C1 segment of cervical spinal cord (tissue), 14 donors: Measurements from ENCODE around the gene NR2F1.
"Not testable (repeated sequence)": the region's sequence is repeated elsewhere in the genome, so short reads cannot be mapped to it uniquely, and the experiment has no call there.

Source experiments
- DNase-seq, 14 donors: peaks; one replicate each; lab custom pipeline; 2025; lab: John Stamatoyannopoulos, UW

The NR2F1 gene

GRCh38 chr5:93582677-93583438, at the start of gene NR2F1:
TSS of gene NR2F1 (plus strand) at chr5:93583222. CDS start at chr5:93585024, 1,802 bp downstream.
- DNase-seq: peak in 10 of 14 donors; percentile 42 to 99 (median 68)

GRCh38 chr5:93545872-93546271, 37.1 kb upstream of the NR2F1 start:
- no peak for DNase-seq

- not testable (repeated sequence) for DNase-seq
Observed at GRCh38 chr5:93549594-93549993, 33.4 kb upstream of the NR2F1 start.

- DNase-seq: no peak
Observed at GRCh38 chr5:93557021-93557604, 25.9 kb upstream of the NR2F1 start.

GRCh38 chr5:93566091-93566490, 16.9 kb upstream of the NR2F1 start:
- DNase-seq: no peak

GRCh38 chr5:93567424-93567823, 15.6 kb upstream of the NR2F1 start:
- no peak for DNase-seq

DNA sequence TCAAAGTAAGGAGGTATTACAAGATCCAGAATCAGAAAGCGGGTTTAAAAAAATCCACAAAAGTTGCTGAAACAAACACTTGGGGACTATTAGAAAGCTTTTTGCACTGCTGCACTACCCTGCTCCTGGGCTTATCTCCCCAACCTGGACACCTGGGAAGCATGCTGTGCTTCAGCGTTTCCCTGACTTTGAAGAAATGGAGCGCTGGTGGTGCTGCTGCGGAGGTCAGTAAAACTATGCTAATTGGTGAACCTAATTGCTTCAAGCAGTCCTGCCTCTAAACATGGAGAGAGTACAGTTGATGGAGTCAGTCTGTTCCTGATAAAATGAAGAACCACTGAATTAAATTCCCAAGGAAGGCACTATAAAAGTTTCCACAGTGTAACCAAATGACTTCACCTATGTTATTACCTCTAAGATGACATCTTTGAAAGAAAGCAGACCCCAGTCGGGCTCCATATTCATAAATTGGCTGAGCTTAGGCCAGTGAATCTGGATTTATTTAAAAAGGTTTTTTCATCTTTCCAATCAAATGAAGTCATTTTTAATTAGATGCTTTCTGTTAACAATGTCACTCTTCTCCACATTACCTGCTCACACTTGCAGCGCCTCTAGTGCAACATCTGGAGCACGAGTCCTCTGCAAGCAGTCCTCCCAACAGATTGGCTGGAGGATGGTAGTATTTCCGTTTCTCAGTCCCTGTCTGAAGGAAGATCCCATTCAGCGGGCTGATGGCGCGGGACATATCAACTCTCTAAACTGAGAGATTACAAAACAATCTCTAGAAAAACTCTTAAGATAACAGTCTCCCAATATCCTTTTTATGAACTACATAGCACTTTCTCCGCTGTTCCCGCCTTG, 13.5 kb upstream of the NR2F1 start:
- peak in 1 of 14 donors; percentile 5 for DNase-seq

DNA sequence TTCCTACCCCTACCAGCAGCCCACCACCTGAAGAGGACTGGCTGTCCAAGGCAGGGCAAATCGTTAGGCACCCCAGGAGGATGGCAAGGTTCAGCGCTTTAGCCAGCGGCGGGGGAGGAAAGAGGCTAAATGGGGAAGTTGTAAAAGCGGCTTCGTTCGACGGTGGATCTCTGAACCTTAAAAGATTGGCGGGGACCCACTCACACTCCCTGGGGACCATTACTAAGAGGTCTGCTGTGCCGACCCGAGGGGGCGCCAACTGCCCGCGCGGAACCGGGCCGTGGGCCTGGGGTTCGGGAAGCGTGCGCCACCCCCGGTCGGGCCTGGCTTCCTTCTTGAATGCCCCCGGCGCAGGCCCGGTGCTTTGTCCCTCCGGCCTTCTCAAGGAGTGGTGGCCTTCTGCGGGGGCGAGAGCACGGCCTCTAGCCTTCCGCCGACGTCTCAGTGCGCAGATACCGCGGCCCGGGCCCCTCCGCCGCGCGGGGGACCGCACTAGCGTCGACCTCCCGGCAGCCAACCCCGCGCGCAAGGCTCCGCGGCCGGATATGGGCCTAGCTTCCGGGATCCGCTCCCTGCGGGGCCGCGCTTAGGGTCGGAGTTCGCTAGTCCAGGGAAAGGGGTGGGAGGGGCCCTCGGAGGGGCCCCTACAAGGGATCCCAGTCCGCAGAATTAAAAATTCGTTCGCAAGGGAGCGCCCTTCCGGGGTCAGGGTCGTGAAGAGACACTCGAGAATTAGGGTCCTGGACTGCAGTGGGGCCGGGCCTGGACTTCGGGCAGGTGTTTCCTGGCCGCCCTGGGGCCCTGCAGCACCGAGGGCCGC, 12.5 kb upstream of the NR2F1 start:
- DNase-seq: no peak

- DNase-seq: no peak
Observed at GRCh38 chr5:93571114-93571949, 11.7 kb upstream of the NR2F1 start.

- DNase-seq: no peak
Observed at GRCh38 chr5:93572101-93572607, 10.9 kb upstream of the NR2F1 start.

DNA sequence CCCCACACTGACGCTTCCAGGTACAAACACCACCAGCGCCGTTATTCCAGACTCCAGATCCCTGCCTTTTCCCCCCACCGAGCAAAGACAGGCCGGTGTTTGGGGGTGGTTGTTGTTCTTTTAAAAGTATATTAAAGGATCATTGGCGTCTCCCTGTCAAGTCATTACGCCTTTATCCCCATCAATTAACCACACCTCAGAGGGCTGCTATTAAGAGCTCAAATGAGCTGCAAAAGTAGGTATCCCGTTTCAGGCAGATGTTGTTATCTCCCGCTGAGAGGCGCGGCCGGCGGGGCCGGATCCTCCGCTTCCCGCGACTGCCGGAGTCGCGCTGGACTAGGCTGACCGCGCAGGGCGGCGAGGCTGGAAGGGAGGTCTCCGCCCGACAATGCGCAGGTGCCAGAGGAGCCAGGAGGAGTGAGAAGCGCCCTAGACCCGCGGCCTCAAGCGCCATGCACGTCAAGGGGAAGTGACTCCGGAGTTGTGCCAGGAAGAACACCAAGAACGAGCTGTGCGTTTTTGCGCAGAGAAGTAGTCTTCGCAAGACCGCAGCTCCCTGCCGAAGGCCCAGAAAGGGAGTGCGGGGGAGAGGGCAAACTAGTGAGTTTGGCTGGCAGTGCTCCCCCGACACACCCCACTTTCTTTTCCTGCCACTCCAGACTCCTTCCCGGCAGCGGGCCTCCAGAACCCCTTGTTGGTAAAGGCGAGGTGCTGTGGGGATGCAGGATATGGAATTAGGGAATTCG, 10.2 kb upstream of the NR2F1 start:
- DNase-seq: no peak

- no peak for DNase-seq
Observed at GRCh38 chr5:93573354-93574351, 9.4 kb upstream of the NR2F1 start.

GRCh38 chr5:93574491-93575305, 8.3 kb upstream of the NR2F1 start:
- DNase-seq: no peak

DNA sequence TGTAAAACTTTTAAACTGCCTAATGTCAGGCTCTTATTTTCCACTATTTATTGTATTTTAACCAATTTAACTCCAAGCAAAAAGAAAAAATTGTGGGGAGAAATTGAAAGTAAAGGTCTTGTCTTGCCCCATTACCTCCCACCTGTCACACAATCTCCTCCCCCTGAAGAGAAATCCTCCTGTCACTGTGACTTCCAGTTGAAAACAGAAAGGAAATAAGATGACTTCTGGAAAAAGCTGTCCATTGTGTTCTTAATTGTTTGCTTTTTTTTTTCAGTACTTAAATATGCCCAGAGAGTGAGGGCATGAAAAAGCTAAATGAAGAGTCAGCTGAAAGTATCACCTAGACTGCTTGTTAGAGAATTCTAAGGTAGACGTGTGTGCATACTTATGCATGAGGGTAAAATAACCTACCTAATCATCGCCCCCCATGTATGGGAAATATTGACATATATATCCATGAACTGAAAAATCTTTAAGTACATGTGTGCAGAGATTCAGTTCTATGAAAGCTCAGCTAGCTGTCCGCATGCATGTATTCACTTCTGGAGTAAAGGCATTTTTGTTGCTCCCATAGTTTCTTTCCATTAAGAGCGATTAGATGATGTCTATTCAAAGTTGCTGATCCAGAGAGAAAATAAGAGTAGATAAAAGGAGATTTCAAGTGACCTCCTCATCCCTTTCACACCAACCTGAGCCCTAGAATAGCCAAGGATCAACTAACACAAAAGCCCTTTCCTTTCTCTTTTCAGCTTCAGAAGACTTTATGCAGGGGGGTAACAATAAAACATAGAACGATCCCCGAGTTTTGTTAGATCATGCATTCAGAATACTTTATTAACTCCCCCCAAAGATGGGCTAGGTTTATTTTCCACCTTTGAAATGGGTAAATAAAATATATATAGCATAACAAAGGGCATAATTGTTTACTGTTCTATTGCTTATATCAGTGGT, 7.3 kb upstream of the NR2F1 start:
- DNase-seq: no peak

GRCh38 chr5:93576994-93577853, 5.8 kb upstream of the NR2F1 start:
- DNase-seq: no peak
